K562 (cell line): ENCODE measurements around the gene MIS18A. TPM values are rescaled to one million over a fixed set of nuclear protein-coding genes. Genes with fewer than 3 reads are reported as not detected.

ENCODE experiments used
- ATAC-seq: fragments of 200-7000 bp; cut with Tn5 transposase; 3 replicates; pipeline ENCODE4 v1.9.1; 2020; ENCODE audit warnings: moderate library complexity
- BruUV-seq: library from RNA; stranded (reverse); fragments of 400-500 nt; replicated peaks from 2 replicates; lab custom pipeline; 2021; lab: Mats Ljungman, UMichigan
- CTCF ChIA-PET: fragments of 300-600 bp; formaldehyde crosslinking; extraction: SDS; loops from one replicate; lab custom pipeline; 2021; ENCODE audit warnings: low intra/inter-chr PET ratio; lab: Yijun Ruan, JAX
- POLR2A ChIA-PET: fragments of 300-600, 350-650 bp; sonication (Branson Sonifier 250); formaldehyde crosslinking; extraction: SDS; loops from one replicate; lab custom pipeline; 2021; ENCODE audit warnings: antibody characterized with exemption, inconsistent platforms; lab: Yijun Ruan, JAX
- DNase-seq, 4 experiments: peaks; one replicate each; pipeline versions ENCODE4 v3.0.0 to v3.0.0-alpha.2; 2011 to 2018; ENCODE audit warnings: low spot score in 3 of 4, mixed read lengths in 3 of 4; ENCODE audit errors: extremely low read depth in 1 of 4
- FAIRE-seq: peaks from 2 replicates; lab custom pipeline; 2011; peaks lifted over from hg19 to GRCh38; lab: Jason Lieb, UNC
- H2AFZ ChIP-seq: 2 replicates; pipeline ENCODE4 v1.6.0; 2011; ENCODE audit warnings: low read depth, low read length, control low read depth, inconsistent platforms
- H3K27ac ChIP-seq: fragments of 200-600 bp; 3 replicates; pipeline ENCODE4 v1.8.0; 2011; ENCODE audit warnings: low read depth, mild to moderate bottlenecking, control low read depth, inconsistent platforms, low read length, moderate library complexity, mixed read lengths; ENCODE audit errors: extremely low read depth
- H3K27me3 ChIP-seq, 2 experiments: fragments of 300-600 bp in 1 of 2; 2 replicates in 1 of 2; 3 replicates in 1 of 2; pipeline versions ENCODE4 v1.6.0 to v1.8.0; 2011; ENCODE audit warnings: inconsistent platforms in 2 of 2, low read length in 2 of 2, mild to moderate bottlenecking in 1 of 2, mixed read lengths in 1 of 2, moderate library complexity in 1 of 2; ENCODE audit not compliant: control insufficient read depth in 2 of 2, insufficient read depth in 2 of 2
- H3K36me3 ChIP-seq: fragments of 300-600 bp; 3 replicates; pipeline ENCODE4 v1.8.0; 2011; ENCODE audit warnings: mild to moderate bottlenecking, low read length, inconsistent platforms; ENCODE audit not compliant: control insufficient read depth, insufficient read depth
- H3K4me1 ChIP-seq, 2 experiments: fragments of 200-600 bp in 1 of 2; replicated peaks in 1 of 2; 2 replicates in 1 of 2; 3 replicates in 1 of 2; pipeline versions ENCODE4 v1.5.1 to v1.8.0; 2011; ENCODE audit warnings: inconsistent platforms in 2 of 2, low read length in 2 of 2, mild to moderate bottlenecking in 1 of 2, mixed read lengths in 1 of 2, moderate library complexity in 1 of 2; ENCODE audit not compliant: control insufficient read depth in 2 of 2, insufficient read depth in 2 of 2
- H3K4me2 ChIP-seq: 2 replicates; pipeline ENCODE4 v1.6.1; 2011; ENCODE audit warnings: low read length, control low read depth, inconsistent platforms, mixed read lengths; ENCODE audit not compliant: insufficient read depth
- H3K4me3 ChIP-seq: fragments of 200-600 bp; sonication (generic), shearing (Covaris generic); 2 replicates; pipeline ENCODE4 v1.5.1; 2016; ENCODE audit warnings: control low read depth, inconsistent platforms
- H3K79me2 ChIP-seq: fragments of 200-600 bp; 3 replicates; pipeline ENCODE4 v1.8.0; 2011; ENCODE audit warnings: low read length, inconsistent platforms; ENCODE audit not compliant: control insufficient read depth, insufficient read depth
- H3K9ac ChIP-seq, 2 experiments: 2 replicates each; pipeline versions ENCODE4 v1.6.0 to v1.6.1; 2011; ENCODE audit warnings: low read depth in 2 of 2, low read length in 2 of 2, control low read depth in 1 of 2, inconsistent platforms in 1 of 2, mild to moderate bottlenecking in 1 of 2, mixed read lengths in 1 of 2; ENCODE audit not compliant: insufficient read depth in 1 of 2
- H3K9me1 ChIP-seq: one replicate; pipeline ENCODE4 v1.6.0; 2011; ENCODE audit warnings: inconsistent platforms, mild to moderate bottlenecking, low read length, moderate library complexity; ENCODE audit not compliant: control insufficient read depth, insufficient read depth
- H3K9me3 ChIP-seq: replicated peaks from 2 replicates; pipeline ENCODE4 v1.5.1; 2011; ENCODE audit warnings: low read depth, low read length, inconsistent platforms; ENCODE audit not compliant: control insufficient read depth, insufficient read depth
- H4K20me1 ChIP-seq: replicated peaks from 2 replicates; pipeline ENCODE4 v1.6.1; 2011; ENCODE audit warnings: low read length, inconsistent platforms, mixed read lengths; ENCODE audit not compliant: control insufficient read depth, insufficient read depth
- EHMT2 ChIP-seq: fragments of 450-650 bp; IDR thresholded peaks from 2 replicates; pipeline ENCODE4 v1.6.1; 2018; ENCODE audit warnings: antibody characterized with exemption
- JUNB ChIP-seq: fragments of 450-650 bp; formaldehyde crosslinking; conservative IDR thresholded peaks from 2 replicates; pipeline ENCODE4 v1.4.0; 2020; ENCODE audit warnings: mild to moderate bottlenecking
- MCM5 ChIP-seq: fragments of 450-650 bp; IDR thresholded peaks from 2 replicates; pipeline ENCODE4 v1.6.1; 2016; ENCODE audit warnings: low read depth
- MYC ChIP-seq, 2 experiments: fragments of 250-450 bp in 1 of 2; sonication (Bioruptor Pico) in 1 of 2; IDR thresholded peaks; 2 replicates each; pipeline versions ENCODE4 v1.5.1 to v1.6.1; 2012 to 2021; ENCODE audit warnings: low read depth in 2 of 2, borderline replicate concordance in 1 of 2, improper control_type of control experiment in 1 of 2, low read length in 1 of 2, mild to moderate bottlenecking in 1 of 2, moderate library complexity in 1 of 2
- SMAD1 ChIP-seq: fragments of 150-350 bp; IDR thresholded peaks from 2 replicates; pipeline ENCODE4 v1.6.1; 2014; ENCODE audit warnings: low read length, low read depth; ENCODE audit not compliant: partially characterized antibody
- SMC3 ChIP-seq: conservative IDR thresholded peaks from 2 replicates; pipeline ENCODE4 v1.6.1; 2011; ENCODE audit warnings: low read depth, low read length, improper control_type of control experiment; ENCODE audit not compliant: insufficient read depth
- STAG1 ChIP-seq: sonication (generic); formaldehyde crosslinking; IDR thresholded peaks from 2 replicates; pipeline ENCODE4 v1.5.0; 2020; ENCODE audit warnings: missing genetic modification reagents, borderline replicate concordance
- STAT5A ChIP-seq: IDR thresholded peaks from 2 replicates; pipeline ENCODE4 v1.6.1; 2012; ENCODE audit warnings: low read length, inconsistent platforms, borderline replicate concordance
- TBP ChIP-seq: optimal IDR thresholded peaks from 2 replicates; pipeline ENCODE3; 2011; ENCODE audit warnings: low read depth, low read length, improper control_type of control experiment
- ZNF121 ChIP-seq: sonication (generic); formaldehyde crosslinking; conservative IDR thresholded peaks from 2 replicates; pipeline ENCODE4 v1.8.0; 2022; ENCODE audit warnings: missing genetic modification reagents
- WGBS: fragments of 100-300 bp; shearing (Covaris generic); methylation state at CpG from one replicate; pipeline ENCODE4 v1.1.6; 2016; ENCODE audit warnings: low coverage, mixed read lengths; ENCODE audit not compliant: insufficient coverage; ENCODE audit errors: missing lambda C conversion rate; 5-methylcytosine and 5-hydroxymethylcytosine counted together
- in situ Hi-C: fragments of 300-500 bp; cut with MboI; formaldehyde crosslinking; loops from 4 replicates; pipeline ENCODE4 v1.15.0; 2018; ENCODE audit warnings: inconsistent platforms, mixed read lengths
- intact Hi-C: fragments of 100-400 bp; cut with micrococcal nuclease; formaldehyde crosslinking; loops from 2 replicates; pipeline ENCODE4 v1.14.2; 2022
- polyA plus RNA-seq, 8 experiments: library from polyadenylated mRNA; depleted of rRNA in 4 of 8; stranded (reverse) in 5 of 8; unstranded in 3 of 8; fragments of >200 nt; fragmentation: Nextera tagmentation in 2 of 8; fragmentation: Illumina TruSeq in 1 of 8; extraction: Ambion mirVana in 2 of 8; extraction: Trizol in 1 of 8; gene quantifications; 2 replicates each; pipeline versions ENCODE4 v1.2.1 to v1.2.3, GENCODE V29; 2011 to 2014; ENCODE audit warnings: inconsistent platforms in 1 of 8, missing spikeins in 1 of 8
- total RNA-seq, 7 experiments: library from RNA; depleted of rRNA in 6 of 7; stranded (reverse); fragments of >200 nt in 6 of 7; fragmentation: Illumina TruSeq in 2 of 7; extraction: Trizol in 2 of 7; gene quantifications; 2 replicates each; pipeline versions ENCODE4 v1.2.1 to v1.2.3, GENCODE V29; 2011 to 2021; ENCODE audit warnings: low replicate concordance in 1 of 7
- TF ChIP-seq, protein P1 (sequence below), 2 experiments: fragments of 450-650 bp; formaldehyde crosslinking in 1 of 2; IDR thresholded peaks; 2 replicates each; pipeline versions ENCODE4 v1.4.0 to v1.6.1; 2014 to 2020; ENCODE audit warnings: mild to moderate bottlenecking in 2 of 2, borderline replicate concordance in 1 of 2, low read depth in 1 of 2

The MIS18A gene
- total and polyA plus RNA-seq, 9 of the 15 experiments (the other 6 are each of a cell fraction or from before 2014, with no cell fraction given) = 17.7 to 75.3 (median 60.3) TPM

DNA sequence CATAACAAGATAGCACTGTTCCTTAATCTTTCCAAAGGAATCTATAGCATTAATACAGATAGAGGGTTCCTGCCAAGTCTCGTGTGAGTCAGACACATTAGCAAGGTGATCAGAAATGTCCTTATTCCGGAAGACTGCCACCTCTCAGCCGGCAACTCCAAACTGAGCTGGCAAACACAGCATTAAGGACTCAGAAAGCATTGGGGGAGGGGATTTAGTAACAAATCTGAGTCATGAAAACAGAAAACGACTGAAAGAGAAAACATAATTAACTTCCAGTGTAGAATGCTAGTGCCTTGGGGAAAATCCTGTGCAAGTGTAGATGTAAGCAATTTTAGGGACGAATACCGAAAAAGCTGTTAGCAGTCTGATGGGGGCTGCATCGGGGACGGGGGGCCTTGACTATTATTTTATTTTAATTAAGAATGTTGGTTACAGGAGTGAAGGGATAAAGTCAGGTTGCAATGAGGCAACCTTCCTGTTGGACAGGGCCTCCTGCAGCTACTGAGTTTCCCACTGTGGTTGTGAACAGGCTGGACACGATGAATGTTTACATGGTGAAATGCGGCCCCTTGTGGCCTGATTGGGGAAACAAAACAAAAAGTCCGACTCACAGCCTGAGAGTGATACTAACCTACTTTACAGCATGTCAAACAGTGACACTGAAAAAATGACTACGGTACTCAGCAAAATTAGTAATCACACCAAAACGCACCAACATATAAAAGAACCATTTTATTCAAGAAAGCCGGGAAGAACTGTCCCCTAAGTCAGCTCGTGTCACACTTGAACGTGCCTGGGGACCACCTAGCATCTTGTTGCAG lies 20.7 kb downstream of the MIS18A start:
- no TSS peak for BruUV-seq
- no peaks in the 10 kb centered on the region for H3K79me2 ChIP-seq
- 18% methylated on average over 16 of the region's 16 CpGs for WGBS
- H3K27me3 ChIP-seq = peaks cover 40 to 41% of the 10 kb centered on the region in 2 experiments
- intact Hi-C loops (loop anchor here (1.0 kb wide), 5 partner anchors 74 to 472 kb away; no protein-coding TSS in a partner anchor), in situ Hi-C loops (no loop called here)
- H3K9ac ChIP-seq = no peak overlapping the region
- no peak overlapping the region for H3K27ac ChIP-seq
- H3K9me3 ChIP-seq = no peaks in the 10 kb centered on the region
- peak; percentile 99 for FAIRE-seq
- 0 out of 5 replicates have a peak, but pooled peaks cover 0 to 3% of the 10 kb centered on the region in 2 experiments for H3K4me1 ChIP-seq
- ATAC-seq = peak; percentile 97
- no peaks in the 10 kb centered on the region for H3K9me1 ChIP-seq
- peak; percentile 76 to 84 (median 78) for DNase-seq
- no peaks in the 10 kb centered on the region for H3K36me3 ChIP-seq
- no peaks in the 10 kb centered on the region for H4K20me1 ChIP-seq
- H3K4me3 ChIP-seq = no peak overlapping the region
- ChIA-PET POLR2A (interaction anchor here (0.8 to 1.5 kb wide), 5 partner anchors 10 to 162 kb away, joined by 3 to 4 read pairs (median 3); no protein-coding TSS in a partner anchor), CTCF (interaction anchor here (0.7 to 1.8 kb wide), 6 partner anchors 162 to 1060 kb away, joined by 3 to 10 read pairs (median 4); no protein-coding TSS in a partner anchor)
- no peak overlapping the region; the same call in 1 of the 2 replicates for H3K4me2 ChIP-seq
- H2AFZ ChIP-seq = no peak overlapping the region
- TF ChIP-seq EHMT2 (0 out of 2 replicates have a peak, but pooled peaks have one; percentile 19), MYC (IDR thresholded peaks at IDR 0.05; ENCODE audit: low read depth, low read length) (no peak), MYC (CRISPR knock-in tag; IDR thresholded peaks at IDR 0.05; ENCODE audit: borderline replicate concordance, low read depth) (no peak), SMAD1 (peak; percentile 3), JUNB (no peak), STAG1 (CRISPR knock-in tag) (peak; percentile 59; the same call in 1 of the 2 replicates), MCM5 (no peak), TBP (no peak), SMC3 (peak; percentile 89), STAT5A (no peak), ZNF121 (CRISPR knock-in tag) (no peak)
- TF ChIP-seq, protein P1, sequence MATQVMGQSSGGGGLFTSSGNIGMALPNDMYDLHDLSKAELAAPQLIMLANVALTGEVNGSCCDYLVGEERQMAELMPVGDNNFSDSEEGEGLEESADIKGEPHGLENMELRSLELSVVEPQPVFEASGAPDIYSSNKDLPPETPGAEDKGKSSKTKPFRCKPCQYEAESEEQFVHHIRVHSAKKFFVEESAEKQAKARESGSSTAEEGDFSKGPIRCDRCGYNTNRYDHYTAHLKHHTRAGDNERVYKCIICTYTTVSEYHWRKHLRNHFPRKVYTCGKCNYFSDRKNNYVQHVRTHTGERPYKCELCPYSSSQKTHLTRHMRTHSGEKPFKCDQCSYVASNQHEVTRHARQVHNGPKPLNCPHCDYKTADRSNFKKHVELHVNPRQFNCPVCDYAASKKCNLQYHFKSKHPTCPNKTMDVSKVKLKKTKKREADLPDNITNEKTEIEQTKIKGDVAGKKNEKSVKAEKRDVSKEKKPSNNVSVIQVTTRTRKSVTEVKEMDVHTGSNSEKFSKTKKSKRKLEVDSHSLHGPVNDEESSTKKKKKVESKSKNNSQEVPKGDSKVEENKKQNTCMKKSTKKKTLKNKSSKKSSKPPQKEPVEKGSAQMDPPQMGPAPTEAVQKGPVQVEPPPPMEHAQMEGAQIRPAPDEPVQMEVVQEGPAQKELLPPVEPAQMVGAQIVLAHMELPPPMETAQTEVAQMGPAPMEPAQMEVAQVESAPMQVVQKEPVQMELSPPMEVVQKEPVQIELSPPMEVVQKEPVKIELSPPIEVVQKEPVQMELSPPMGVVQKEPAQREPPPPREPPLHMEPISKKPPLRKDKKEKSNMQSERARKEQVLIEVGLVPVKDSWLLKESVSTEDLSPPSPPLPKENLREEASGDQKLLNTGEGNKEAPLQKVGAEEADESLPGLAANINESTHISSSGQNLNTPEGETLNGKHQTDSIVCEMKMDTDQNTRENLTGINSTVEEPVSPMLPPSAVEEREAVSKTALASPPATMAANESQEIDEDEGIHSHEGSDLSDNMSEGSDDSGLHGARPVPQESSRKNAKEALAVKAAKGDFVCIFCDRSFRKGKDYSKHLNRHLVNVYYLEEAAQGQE (IDR thresholded peaks at IDR 0.05; ENCODE audit: borderline replicate concordance) = peak; percentile 87
- TF ChIP-seq, protein P1 (CRISPR knock-in tag; IDR thresholded peaks at IDR 0.05; ENCODE audit: low read depth) = no peak
